Measurements from ENCODE around the gene MEP1B. TPM values are rescaled to one million over a fixed set of nuclear protein-coding genes. Genes with fewer than 3 reads are reported as not detected.

Gene MEP1B
- total and polyA plus RNA-seq, 12 donors, result not detected

- TF ChIP-seq CTCF (IDR thresholded peaks at IDR 0.05), result no peak
- TF ChIP-seq POLR2A (IDR thresholded peaks at IDR 0.05), result no peak
- no peaks in the 10 kb centered on the region for H3K36me3 ChIP-seq (replicated peaks in 1 of 2)
- intact Hi-C loops (cut with DNase I), result no loop called here
- no peak for DNase-seq
- no peak overlapping the region for H3K4me3 ChIP-seq
- 62 to 85% (median 71%) methylated on average over 3 of the region's 3 CpGs for WGBS, 4 donors
- no peak overlapping the region for H3K27ac ChIP-seq
- H3K27me3 ChIP-seq, result no peaks in the 10 kb centered on the region
- H3K9me3 ChIP-seq (replicated peaks in 1 of 3), result no peaks in the 10 kb centered on the region
- H3K4me1 ChIP-seq (replicated peaks in 1 of 2), result no peaks in the 10 kb centered on the region
Observed at GRCh38 chr18:32237049-32237448, 47.2 kb downstream of the MEP1B start.

- no peak for DNase-seq
- H3K4me3 ChIP-seq, result no peak overlapping the region
- H3K36me3 ChIP-seq (replicated peaks in 1 of 2), result no peaks in the 10 kb centered on the region
- 85 to 89% (median 87%) methylated on average over 5 of the region's 5 CpGs for WGBS, 4 donors
- H3K9me3 ChIP-seq (replicated peaks in 1 of 3), result no peaks in the 10 kb centered on the region
- H3K4me1 ChIP-seq (replicated peaks in 1 of 2), result no peaks in the 10 kb centered on the region
- H3K27me3 ChIP-seq, result no peaks in the 10 kb centered on the region
- no peak overlapping the region for H3K27ac ChIP-seq
- intact Hi-C loops (cut with DNase I), result no loop called here
- TF ChIP-seq CTCF (IDR thresholded peaks at IDR 0.05) (no peak), POLR2A (IDR thresholded peaks at IDR 0.05) (no peak)
Observed at GRCh38 chr18:32238635-32239268, 48.9 kb downstream of the MEP1B start.

DNA sequence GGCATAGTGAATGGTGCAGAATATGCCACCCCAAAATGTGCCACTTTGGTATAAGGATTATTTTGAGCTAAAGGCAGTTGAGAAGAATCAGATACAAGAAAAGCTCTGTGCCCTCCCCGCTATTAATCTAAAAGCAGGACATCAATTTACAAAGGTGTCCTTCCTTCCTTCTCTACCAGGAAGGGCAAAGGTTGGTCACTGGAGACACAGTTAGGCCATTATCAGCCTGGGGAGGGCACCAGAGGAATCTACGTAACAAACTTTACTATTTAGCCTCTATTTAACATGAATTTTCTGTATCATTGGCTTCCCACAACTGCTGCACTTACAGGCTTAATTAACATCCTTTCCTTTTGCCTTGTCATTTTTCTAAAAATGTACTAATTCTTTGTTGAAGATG is 52.6 kb downstream of the MEP1B start:
- intact Hi-C loops (cut with DNase I), result no loop called here
- no peak for DNase-seq
- Histone ChIP-seq H3K4me1 (replicated peaks in 1 of 2) (no peaks in the 10 kb centered on the region), H3K36me3 (replicated peaks in 1 of 2) (no peaks in the 10 kb centered on the region), H3K4me3 (no peak overlapping the region), H3K9me3 (replicated peaks in 1 of 3) (no peaks in the 10 kb centered on the region), H3K27ac (no peak overlapping the region), H3K27me3 (no peaks in the 10 kb centered on the region)
- WGBS, 4 donors, result 90 to 95% (median 93%) methylated on average over 2 of the region's 2 CpGs
- TF ChIP-seq CTCF (IDR thresholded peaks at IDR 0.05), result no peak
- no peak for TF ChIP-seq POLR2A (IDR thresholded peaks at IDR 0.05)

- DNase-seq, result no peak
- WGBS, 4 donors, result 90 to 96% (median 91%) methylated on average over 5 to 6 of the region's 6 CpGs
- Histone ChIP-seq H3K4me3 (no peak overlapping the region), H3K36me3 (replicated peaks in 1 of 2) (no peaks in the 10 kb centered on the region), H3K9me3 (replicated peaks in 1 of 3) (no peaks in the 10 kb centered on the region), H3K4me1 (replicated peaks in 1 of 2) (no peaks in the 10 kb centered on the region), H3K27ac (no peak overlapping the region), H3K27me3 (no peaks in the 10 kb centered on the region)
- intact Hi-C loops (cut with DNase I), result no loop called here
- TF ChIP-seq CTCF (IDR thresholded peaks at IDR 0.05) (no peak), POLR2A (IDR thresholded peaks at IDR 0.05) (no peak)
Observed at GRCh38 chr18:32243358-32243757, 53.5 kb downstream of the MEP1B start.
